HCEC 1CT (cell line): ENCODE data around the gene OPRD1.
"Not testable (repeated sequence)": the region's sequence is repeated elsewhere in the genome, so short reads cannot be mapped to it uniquely, and the experiment has no call there.

Experiments used
- DNase-seq: peaks from one replicate; pipeline ENCODE4 v3.0.0-alpha.2; 2017

Gene OPRD1

DNA sequence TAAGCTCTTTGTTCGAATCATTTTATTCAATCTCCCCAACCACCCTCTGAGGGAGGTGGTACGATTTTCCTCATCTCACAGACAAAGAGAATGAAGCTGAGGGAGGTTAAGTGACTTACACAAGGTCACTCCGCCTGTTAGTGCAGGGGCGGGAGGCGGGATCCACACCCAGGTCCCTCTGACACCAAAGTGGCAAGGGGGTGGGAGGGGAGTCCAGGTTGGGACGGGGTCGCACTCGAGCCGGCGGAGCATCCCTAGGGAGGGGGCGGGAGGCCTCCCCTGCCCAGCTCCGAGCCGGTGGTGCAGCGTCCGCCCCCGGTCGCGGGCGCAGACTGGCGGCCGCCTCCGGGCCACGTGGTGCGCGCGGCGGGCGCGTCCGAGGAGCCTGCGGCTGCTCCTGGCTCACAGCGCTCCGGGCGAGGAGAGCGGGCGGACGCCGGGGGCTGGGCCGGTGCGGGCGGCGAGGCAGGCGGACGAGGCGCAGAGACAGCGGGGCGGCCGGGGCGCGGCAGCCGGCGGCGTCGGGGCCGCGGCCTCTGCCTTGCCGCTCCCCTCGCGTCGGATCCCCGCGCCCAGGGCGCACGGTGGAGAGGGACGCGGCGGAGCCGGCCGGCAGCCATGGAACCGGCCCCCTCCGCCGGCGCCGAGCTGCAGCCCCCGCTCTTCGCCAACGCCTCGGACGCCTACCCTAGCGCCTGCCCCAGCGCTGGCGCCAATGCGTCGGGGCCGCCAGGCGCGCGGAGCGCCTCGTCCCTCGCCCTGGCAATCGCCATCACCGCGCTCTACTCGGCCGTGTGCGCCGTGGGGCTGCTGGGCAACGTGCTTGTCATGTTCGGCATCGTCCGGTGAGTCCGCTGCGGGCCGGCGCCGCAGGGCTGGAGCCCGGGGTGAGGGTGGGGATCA, at the start of gene OPRD1:
Gene OPRD1 (plus strand): TSS at position 405 of the 903 bp plus-strand sequence. CDS start 214 bp downstream, at position 619.
- no peak for DNase-seq

GRCh38 chr1:28766532-28767183, 45.3 kb upstream of the OPRD1 start:
- no peak for DNase-seq

DNA sequence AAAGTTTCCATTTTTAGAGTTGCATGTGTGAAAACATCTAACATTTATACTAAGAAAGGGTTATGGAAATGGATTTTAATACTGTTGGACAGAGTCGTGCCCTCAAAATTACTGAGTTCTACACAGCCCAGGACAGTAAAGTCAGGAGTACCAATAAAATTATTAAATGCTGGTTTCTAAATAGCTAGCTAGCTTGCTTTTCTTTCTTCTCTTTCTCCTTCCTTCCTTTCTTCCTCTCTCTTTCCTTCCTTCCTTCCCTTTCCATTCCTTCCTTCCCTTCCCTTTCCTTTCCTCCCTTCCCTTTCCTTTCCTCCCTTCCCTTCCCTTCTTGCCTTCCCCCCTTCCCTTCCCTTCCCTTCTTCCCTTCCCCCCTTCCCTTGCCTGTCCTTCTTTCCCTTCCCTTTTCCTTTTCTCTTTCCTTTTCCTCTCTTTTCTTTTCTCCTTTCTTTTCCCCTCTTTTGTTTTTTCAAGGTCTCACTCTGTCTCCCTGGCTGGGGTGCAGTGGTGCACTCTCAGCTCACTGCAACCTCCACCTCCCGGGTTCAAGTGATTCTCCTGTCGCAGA, 41.3 kb upstream of the OPRD1 start:
- no peak for DNase-seq

- DNase-seq, result not testable (repeated sequence)
These were observed 40.0 kb upstream of the OPRD1 start for GRCh38 chr1:28771921-28772320.

GRCh38 chr1:28773105-28773504, 38.9 kb upstream of the OPRD1 start:
- DNase-seq, result no peak

- DNase-seq, result peak; percentile 11
These were observed 36.6 kb upstream of the OPRD1 start for GRCh38 chr1:28775121-28775942.

GRCh38 chr1:28776341-28776740, 35.6 kb upstream of the OPRD1 start:
- DNase-seq, result no peak

GRCh38 chr1:28778021-28778420, 33.9 kb upstream of the OPRD1 start:
- no peak for DNase-seq

DNA sequence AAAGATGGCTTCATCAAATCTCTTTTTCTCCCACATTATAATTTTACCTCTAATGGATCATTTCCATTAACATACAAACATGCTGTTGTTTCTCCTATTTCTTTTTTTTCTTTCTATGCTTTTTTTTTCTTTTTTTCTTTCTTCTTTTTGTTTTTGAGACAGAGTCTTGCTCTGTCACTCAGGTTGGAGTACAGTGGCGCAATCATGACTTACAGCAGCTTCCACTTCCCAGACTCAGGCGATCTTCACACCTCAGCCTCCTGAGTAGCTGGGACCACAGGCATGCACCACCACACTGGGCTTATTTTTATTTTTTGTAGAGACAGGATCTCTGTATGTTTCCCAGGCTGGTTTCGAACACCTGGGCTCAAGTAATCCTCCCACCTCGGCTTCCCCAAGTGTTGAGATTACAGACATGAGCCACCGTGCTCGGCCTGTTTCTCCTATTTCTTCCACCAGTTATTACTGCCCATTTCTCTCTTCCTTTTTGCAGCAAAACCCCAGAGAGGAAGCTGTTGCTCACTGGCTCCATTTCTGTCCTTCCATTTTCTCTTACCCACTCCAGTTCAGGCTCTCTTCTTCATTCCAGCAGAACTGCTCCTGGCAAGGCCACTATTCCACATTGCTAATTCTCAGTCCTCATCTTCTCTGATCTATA, 32.1 kb upstream of the OPRD1 start:
- DNase-seq, result no peak

- DNase-seq, result no peak
These were observed 30.7 kb upstream of the OPRD1 start for GRCh38 chr1:28781305-28781704.

- DNase-seq, result no peak
These were observed 30.0 kb upstream of the OPRD1 start for GRCh38 chr1:28782011-28782410.

DNA sequence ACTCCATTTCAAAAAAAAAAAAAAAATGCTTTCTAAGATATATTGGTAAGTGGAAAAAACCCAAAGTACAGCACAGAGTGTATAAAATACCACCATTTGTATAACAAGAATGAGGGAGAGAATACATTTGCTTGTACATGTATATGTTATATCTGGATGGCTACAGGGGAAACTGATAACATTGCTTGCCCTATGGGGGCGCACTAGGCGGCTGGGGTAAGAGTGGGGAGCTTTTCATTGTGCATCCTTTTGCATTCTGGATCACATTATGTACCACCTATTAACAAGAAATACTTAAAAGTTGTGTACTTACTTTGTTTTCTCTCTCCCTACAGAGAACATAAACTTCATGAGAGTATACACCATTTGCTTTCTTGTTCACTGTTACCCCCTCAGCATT, 28.6 kb upstream of the OPRD1 start:
- no peak for DNase-seq

DNA sequence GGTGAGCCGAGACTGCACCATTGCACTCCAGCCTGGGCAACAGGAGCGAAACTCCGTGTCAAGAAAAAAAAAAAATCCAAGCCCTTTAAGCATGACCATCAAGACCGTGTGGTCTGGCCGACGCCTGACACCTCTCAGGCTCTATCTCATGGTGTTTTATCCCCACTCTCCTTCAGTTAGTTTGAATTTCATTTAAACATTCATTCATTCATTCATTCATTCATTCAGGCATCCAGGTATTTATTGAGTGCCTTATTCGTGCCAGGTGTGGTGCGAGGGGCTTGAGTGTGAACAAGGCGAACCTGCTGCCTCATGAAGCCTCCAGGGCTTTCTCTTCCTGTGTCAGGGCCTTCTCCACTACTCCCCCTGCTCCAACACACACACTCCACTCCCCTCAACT, 22.6 kb upstream of the OPRD1 start:
- DNase-seq, result no peak

DNA sequence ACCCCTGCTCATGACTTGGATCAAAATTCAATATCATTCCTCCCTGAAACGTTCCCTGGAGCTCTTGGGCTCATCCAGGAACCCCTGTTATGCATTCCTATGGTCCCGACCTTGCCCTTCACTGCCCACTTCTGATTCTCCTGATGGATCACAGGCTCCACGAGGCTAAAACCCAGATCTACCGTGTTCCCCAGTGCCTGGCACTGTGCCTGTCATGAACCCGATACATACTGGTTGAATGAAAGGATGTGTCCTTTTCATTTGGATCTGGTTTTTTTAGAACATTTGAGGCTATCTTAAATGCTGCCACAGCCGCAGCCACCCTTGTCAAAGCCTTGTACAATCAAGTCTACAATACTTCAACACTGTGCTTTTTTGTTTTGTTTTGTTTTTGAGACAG, 22.2 kb upstream of the OPRD1 start:
- DNase-seq, result no peak

DNA sequence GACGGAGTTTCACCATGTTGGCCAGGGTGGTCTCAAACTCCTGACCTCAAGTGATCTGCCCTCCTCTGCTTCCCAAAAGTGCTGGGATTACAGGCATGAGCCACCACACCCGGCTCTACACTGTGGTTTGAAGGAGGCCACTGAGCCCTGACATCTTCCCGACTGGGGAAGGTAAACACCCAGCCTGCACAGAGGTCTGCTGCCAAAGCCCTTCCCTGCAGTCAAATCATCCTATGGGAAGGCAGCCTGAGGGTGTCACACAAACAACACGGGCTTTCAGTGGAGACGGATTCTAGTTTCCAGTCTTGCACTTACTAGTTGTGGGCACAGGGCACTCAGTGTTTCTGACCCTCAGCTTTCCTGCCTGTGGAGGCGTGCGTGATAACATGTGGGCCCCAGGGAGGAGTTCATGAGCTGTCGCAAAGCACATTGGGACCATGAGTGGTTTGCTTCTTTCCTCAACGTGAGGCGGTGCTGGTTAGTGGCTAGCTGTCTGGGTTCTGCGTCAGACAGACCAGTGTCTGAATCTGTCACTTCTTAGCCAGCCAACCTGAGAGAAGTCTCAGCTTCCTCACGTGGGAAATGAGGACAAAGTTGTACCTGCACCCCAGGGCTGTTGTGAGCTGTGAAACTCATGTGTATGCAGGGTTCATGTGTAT, 21.5 kb upstream of the OPRD1 start:
- DNase-seq, result no peak

- not testable (repeated sequence) for DNase-seq
These were observed 20.0 kb upstream of the OPRD1 start for GRCh38 chr1:28791929-28792328.

GRCh38 chr1:28792644-28793121, 19.3 kb upstream of the OPRD1 start:
- DNase-seq, result no peak

- DNase-seq, result not testable (repeated sequence)
These were observed 17.4 kb upstream of the OPRD1 start for GRCh38 chr1:28794582-28794981.

DNA sequence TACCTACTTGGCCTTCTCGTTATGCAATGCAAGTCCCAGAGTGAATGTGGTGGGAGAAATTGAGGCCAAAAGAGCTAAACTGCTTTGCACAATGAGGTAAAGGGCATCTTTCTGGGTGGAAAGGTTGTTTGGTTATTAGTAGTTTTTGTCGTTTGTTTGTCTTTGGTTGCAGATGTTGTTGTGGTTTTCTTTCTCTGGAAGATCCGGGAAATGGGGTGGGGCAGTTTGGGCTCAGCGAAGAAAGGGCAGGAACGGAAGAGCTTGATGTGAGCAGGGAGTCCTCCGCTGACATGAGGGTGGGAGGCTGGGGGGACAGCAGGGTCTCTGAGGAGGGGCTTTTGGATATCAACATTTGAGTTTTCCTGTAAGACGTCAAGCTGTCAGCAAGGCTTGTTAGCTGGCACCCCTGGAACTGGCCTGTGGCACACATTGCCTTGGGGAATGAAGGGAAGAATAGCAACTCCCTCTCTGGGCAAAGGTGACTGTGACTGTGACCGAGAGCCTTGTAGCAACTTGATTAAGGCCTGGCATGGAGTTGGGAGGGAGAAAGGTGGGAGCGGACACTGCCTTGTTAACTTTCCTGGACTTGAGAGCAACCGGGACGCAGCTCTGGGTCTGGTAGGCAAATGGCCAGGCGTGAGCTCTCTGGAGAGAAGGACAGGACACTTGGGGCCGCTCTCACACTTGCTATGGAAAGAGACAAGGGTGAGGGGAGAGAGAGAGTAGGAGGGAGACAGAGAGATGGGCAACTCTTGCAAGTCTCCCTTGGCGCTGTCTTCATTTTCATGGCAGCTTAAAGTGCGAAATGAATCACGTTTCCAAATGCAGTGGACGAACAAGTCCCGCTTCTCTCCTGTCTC, 15.4 kb upstream of the OPRD1 start:
- DNase-seq, result no peak

DNA sequence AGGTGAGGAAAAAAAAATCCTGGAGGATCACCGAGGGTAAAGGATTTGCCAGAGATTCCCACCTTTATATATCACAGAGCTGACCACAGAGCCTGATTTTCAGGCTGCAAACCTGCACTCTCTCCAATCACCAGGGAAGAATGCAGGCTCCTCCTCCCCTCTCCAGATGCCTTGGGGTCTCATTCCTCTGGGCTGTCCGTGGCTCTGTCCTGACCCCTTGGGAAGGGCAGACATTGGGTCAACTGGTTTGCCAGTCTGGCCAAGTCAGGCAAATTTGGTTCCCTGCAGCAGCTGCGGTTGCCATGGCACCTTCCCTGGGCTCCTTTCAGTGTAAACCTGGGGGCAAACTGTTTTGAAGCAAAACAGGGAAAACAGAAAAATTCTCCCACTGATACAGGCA, 11.6 kb upstream of the OPRD1 start:
- no peak for DNase-seq

- DNase-seq, result no peak
These were observed 10.5 kb upstream of the OPRD1 start for GRCh38 chr1:28801461-28801860.
